MV-4-11 (cell line): ENCODE data around the gene GYG2.
"Not testable (repeated sequence)": the region's sequence is repeated elsewhere in the genome, so short reads cannot be mapped to it uniquely, and the experiment has no call there.

ENCODE experiments used
- DNase-seq: peaks from one replicate; lab custom pipeline; 2025; lab: John Stamatoyannopoulos, UW

The GYG2 gene

DNA sequence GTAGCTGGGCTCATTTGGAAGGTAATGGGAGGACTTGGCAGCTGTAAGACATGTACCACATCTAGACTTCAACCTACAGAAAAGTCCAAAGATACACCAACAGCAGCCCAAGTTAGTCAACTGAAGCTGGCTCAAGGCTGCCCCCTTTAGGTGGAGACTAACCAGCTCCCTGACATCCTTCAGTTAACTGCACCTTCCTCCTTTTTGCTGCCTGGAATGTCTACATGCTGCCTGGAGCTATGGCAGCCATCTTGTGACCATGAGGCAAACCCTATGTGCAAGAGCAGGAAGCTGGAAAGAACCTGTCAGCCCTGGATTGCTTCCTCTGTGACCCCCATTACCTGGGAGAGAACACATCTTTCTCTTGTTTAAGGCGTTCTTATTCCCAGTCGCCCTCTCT lies 74.6 kb downstream of the GYG2 start:
- no peak for DNase-seq

DNA sequence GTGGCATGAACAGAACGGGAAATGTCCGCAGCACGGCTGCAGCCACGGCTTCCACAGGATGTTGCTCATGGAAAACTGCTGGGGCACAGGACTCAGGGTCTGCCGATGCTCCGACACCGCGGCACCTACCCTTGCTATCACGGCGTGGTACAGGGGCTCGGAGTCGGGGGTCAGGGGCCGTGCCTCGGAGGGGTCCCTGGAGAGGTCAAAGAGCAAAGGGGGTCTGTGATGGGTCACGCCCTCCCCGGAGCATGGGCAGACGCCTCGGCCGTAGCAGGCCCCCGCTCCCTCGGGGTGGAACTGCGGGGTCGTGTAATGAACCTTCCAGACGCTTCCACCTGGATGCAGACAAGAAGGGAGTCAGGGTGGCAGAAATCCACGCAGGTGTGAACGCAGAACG lies 78.6 kb downstream of the GYG2 start:
- no peak for DNase-seq

DNA sequence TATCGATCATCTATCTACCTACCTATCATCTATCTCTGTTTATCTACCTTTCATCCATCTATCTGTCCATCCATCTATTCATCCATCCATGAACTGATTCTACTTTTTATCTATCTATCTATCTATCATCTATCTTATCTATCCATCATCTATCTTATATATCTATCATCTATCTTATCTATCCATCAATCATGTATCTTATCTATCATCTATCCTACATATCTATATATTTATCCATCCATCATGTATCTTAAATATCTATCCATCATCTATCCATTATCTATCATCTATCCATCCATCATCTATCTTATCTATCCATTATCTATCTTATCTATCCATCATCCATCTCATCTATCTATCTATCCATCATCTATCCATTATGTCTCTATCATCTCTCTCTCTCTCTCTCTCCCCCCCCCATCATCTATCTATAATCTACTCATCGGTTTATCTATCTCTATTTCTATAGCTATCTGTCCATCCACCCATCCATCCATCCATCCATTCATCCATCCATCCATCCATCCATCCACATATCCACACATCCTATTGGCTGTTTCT lies 79.5 kb downstream of the GYG2 start:
- no peak for DNase-seq

DNA sequence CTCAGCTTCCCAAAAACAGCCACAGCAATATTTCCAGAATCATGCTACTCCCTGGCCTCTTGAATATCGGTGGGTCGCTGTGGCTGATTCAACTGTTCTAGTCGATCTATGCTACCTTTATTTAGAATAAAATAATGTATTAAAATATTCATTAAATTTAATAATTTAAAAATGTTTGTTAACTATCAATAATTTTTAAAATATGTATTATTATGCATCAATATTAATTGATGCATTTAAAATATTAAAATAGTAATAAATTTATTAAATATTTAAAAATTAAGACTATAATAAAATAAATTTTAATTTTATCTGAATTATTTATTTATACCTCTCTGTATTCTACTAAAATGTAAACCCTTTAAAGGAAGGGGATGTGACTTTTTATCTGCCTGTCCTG lies 81.4 kb downstream of the GYG2 start:
- DNase-seq, result no peak

DNA sequence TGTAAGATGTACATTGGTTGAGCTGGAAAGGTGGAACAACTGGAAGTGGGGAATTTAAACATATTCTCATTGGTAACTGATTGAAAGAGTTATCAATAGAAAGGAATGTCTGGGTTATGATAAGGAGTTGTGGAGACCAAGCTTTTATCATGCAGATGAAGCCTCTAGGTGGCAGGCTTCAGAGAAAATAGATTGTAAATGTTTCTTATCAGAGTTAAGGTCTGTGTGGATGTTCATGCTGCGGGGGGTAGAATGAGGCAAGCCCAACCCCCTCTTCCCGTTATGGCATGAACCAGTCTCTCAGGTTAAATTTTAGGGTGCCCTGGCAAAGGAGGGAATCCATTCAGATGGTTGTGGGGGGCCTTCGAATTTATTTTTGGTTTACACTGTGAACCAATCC lies 84.4 kb downstream of the GYG2 start:
- DNase-seq, result no peak

DNA sequence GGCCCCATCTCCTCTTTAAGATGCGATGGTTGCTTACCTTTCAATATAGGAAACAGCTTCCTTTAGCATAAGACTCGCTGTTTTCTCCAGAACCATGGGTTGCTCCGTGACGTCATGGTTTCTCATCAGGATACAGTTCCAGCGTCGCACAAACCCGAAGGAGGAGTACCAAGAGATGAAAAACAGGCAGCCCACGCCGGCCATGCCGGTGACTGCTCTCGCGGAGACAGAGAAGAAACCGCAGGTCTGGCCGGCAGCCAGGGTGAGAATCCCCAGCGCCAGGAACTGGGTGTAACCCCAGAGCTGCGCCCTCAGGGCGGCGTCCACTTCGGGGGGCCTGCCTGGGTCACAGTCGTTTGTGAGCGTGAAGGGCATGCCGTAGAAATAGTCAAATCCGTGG lies 89.0 kb downstream of the GYG2 start:
- no peak for DNase-seq

DNA sequence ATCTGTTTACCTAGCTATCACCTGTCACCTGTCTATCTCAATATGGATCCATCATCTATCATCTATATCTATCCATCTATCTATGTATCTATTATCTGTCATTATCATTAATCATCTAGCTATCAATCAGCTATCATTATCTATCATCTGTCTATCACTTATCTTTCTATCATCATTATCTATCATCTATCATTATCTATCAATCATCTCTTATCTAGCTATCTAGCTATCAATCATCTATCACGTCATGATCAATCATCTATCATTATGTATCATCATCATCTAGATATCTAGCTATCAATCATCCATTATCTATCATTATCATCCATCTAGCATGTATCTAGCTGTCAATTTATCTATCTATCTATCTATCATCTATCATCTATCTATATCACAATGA lies 92.5 kb downstream of the GYG2 start:
- DNase-seq, result no peak

DNA sequence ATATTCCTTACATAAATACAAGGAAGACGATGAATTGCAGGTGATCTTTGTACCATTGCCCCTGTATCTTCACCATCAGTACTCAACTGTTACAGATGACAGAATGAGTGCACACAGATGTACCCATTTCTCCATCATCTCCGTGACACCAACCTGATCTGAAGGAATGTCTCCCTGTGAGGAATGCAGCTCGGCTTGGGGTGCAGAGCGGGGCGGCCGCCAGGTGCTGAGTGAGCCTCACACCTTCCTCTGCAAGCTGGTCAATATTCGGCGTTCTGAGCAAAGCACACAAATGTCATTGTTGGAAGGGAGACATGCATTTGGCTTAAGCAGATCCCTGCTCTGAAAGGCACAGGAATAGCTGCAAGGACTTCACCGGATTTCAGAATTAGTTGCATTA lies 93.0 kb downstream of the GYG2 start:
- no peak for DNase-seq

DNA sequence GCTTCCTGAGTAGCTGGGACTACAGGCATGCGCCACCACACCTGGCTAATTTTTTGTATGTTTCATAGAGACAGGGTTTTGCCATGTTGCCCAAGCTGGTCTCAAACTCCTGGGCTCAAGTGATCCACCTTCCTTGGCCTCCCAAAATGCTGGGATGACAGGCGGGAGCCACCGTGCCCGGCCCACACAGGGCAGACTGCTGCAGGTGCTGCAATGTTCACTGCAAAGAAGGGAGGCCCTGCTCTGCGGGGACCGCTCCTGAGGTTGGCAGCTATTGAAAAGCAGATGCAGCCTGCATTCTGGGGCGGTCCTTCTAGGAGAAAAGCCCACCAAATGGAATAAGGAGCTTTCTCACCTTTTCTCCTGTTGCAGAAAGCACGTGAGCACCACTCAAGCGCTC lies 95.4 kb downstream of the GYG2 start:
- DNase-seq, result no peak

DNA sequence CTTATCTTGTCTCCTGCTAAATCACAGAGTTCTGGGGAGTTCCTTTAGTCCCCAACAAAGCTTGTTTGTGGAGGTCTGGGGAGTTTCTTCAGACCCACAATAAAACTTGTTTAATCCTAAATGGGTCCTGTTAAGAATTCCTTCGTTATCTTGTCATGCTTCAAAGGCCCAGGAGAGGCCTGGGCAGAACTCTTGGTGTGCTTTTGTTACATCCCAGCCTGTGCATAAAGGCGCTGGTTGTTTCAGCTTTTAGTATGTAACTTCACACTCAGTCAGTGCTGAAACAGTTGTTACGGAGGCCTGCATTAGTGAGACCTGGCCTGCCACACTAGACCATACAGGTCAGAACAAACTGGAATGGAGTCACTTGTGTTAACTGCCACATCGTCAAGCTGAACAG lies 97.5 kb downstream of the GYG2 start:
- DNase-seq, result not testable (repeated sequence)

DNA sequence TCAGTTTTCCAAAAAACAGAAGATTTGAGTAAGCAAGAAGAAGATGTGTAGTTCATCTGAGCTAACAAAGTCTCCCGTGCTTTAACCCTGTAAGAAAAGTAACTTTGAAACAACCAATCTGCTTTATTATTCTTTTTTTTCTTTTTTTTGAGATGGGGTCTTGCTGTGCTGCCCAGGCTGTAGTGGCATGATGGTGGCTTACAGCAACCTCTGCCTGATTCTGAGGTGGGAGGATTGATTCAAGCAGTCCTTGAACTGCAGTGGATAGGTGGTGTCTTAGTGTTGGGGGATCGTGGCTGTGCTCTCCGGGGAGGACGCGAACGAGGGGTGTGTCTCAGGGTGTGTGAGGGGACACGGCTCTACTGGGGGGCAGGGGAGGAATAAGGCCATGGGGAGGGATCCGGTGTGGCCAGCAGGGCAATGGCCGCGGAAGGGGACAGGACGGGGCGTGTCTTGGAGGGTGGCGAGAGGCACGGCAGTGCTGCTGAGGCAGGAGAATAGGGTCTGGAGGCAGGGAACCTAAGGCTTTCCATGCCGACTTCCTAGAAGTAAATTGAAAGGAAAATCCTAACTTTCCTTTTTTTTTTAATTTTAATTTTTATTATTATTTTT lies 98.0 kb downstream of the GYG2 start:
- no peak for DNase-seq

DNA sequence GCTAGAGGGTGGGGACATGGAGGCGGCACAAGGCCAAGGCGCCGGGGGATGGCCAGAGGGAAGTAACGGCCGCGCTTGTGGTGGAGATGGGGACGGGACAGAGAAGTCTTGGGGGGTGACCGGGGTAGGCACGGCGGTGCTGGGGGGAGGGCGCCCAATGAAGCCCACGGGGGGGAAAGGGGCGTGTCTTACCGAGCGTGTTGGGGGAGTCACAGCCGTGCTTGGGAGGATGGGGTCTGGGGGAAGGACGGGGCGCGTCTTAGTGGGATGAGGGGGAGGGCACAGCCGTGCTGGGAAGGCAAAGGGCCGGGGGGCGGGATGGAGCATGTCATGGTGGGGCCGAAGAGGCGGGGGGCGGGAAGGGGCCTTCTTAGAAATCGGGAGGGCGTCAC lies 99.5 kb downstream of the GYG2 start:
- no peak for DNase-seq

DNA sequence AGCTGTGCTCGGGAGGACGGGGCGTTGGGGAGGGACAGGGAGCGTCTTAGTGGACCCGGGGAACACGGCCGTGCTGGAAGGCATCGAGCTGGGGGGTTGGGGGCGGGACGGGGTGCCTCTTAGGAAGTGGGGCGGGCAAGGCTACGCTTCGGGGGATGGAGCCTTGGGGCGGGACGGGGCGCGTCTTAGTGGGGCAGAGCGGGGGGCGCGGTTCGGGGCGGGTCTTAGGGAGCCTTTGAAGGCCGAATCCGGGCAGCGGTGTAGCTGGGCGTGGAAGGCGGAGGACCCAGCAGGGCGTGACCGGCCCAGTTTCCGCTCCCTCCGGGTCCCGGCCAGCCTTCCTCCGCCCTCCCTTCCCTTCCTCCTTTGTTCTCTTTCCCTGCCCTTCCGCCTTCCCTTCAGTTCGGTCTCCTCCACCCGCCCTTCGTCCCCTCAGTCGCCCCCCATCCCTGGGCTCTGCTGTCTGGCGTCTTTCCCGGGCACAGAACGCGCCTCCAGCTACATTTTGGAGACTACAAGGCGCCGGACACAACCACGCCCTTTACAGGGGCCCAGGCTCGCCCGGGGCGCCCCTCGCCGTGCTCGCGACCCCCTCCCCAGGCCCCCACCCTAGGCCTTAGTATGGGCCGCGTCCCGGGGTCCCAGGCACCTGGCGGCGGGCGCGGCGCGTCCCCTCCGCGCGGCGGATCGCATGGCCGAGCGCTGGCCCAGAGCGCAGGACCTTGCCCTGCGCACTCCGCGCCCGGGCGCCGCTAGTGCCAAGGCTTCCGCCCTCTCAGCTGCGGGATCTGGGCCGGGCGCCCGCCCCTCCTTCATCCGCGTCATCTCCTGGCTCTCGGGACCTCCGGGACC lies 100.1 kb downstream of the GYG2 start, which contains the start of gene ARSD:
Gene ARSD (minus strand): TSS at position 757 of the 852 bp plus-strand sequence. CDS start 64 bp downstream, at position 693.
- DNase-seq, result peak; percentile 69

DNA sequence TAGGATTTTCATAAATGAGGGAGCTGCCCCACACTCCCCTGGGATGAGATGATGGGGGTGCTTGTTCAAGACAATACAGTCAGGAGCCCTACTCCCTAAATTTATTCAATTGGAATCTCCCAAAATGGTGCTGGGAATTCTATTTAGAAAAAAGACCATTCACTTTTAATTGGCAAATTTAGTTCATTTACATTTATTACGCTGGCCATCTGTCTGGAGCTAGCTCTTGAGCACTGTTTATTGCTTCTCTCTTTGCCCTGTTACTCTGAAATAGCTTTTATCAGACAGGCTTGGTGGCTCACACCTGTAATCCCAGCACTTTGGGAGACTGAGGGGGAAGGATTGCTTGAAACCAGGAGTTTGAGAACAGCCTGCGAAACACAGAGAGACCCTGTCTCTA lies 102.4 kb downstream of the GYG2 start:
- no peak for DNase-seq

DNA sequence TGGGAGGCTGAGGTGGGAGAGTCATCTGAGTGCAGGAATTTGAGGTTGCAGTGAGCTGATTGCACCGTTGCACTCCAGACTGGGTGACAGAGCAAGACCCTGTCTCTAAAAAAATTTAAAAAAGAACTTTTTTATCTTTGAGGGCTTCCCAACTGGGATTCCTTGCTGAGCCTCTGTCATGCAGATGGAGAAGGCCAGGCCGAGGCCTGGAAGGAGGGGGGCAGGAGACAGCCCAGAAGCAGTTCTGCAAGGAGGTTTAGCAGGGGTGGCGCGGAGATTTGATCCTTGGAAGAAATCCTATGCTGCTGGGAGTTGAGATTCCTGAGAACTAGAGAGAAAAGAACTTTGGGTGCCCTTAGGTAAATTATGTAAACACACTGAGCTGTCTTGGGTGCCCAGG lies 102.9 kb downstream of the GYG2 start:
- no peak for DNase-seq
